Ishikawa (cell line): ENCODE data around the gene TGIF2.

Source experiments
- CEBPB ChIP-seq: IDR thresholded peaks from 2 replicates; pipeline ENCODE4 v1.6.1; 2012
- CREB1 ChIP-seq: IDR thresholded peaks from 2 replicates; pipeline ENCODE4 v1.6.1; 2012; ENCODE audit warnings: low read depth
- EGR1 ChIP-seq: IDR thresholded peaks from 2 replicates; pipeline ENCODE4 v1.6.1; 2012
- EP300 ChIP-seq: IDR thresholded peaks from 2 replicates; pipeline ENCODE4 v1.6.1; 2012; ENCODE audit warnings: borderline replicate concordance
- FOXM1 ChIP-seq: IDR thresholded peaks from 2 replicates; pipeline ENCODE4 v1.6.1; 2012; ENCODE audit warnings: low read depth, borderline replicate concordance
- MAX ChIP-seq: IDR thresholded peaks from 2 replicates; pipeline ENCODE4 v1.6.1; 2012
- NFIC ChIP-seq: IDR thresholded peaks from 2 replicates; pipeline ENCODE4 v1.6.1; 2012
- RAD21 ChIP-seq: IDR thresholded peaks from 2 replicates; pipeline ENCODE4 v1.6.1; 2012; ENCODE audit warnings: low read depth
- REST ChIP-seq: IDR thresholded peaks from 2 replicates; pipeline ENCODE4 v1.6.1; 2012; ENCODE audit warnings: low read depth, mild to moderate bottlenecking
- TAF1 ChIP-seq: IDR thresholded peaks from 2 replicates; pipeline ENCODE4 v1.6.1; 2012; ENCODE audit warnings: low read depth, mild to moderate bottlenecking
- TCF12 ChIP-seq: IDR thresholded peaks from 2 replicates; pipeline ENCODE4 v1.6.1; 2012; ENCODE audit warnings: low read depth
- TEAD4 ChIP-seq: IDR thresholded peaks from 2 replicates; pipeline ENCODE4 v1.6.1; 2012
- USF1 ChIP-seq: IDR thresholded peaks from 2 replicates; pipeline ENCODE4 v1.6.1; 2012
- YY1 ChIP-seq: IDR thresholded peaks from 2 replicates; pipeline ENCODE4 v1.6.1; 2012; ENCODE audit warnings: low read depth
- ZBTB7A ChIP-seq: IDR thresholded peaks from 2 replicates; pipeline ENCODE4 v1.6.1; 2012; ENCODE audit warnings: low read depth

Gene TGIF2

GRCh38 chr20:36573103-36573797, at the start of gene TGIF2:
Gene TGIF2, plus strand, starts transcription at chr20:36573597. Its CDS starts 5,178 bp downstream, at chr20:36578775.
- TF ChIP-seq TEAD4 (peak; percentile 91), EGR1 (no peak), MAX (peak; percentile 20), YY1 (no peak), TAF1 (peak; percentile 43; the same call in 1 of the 2 replicates), CREB1 (0 out of 2 replicates have a peak, but pooled peaks have one; percentile 30), TCF12 (peak; percentile 20; the same call in 1 of the 2 replicates)

- TF ChIP-seq CEBPB = no peak
Measured at GRCh38 chr20:36525620-36526365, 47.6 kb upstream of the TGIF2 start.

GRCh38 chr20:36526521-36527011, 46.8 kb upstream of the TGIF2 start:
- TF ChIP-seq USF1 (no peak), TEAD4 (no peak), ZBTB7A (no peak), TAF1 (no peak), NFIC (no peak), CEBPB (no peak), REST (no peak), TCF12 (no peak), CREB1 (no peak), FOXM1 (no peak), RAD21 (no peak)

GRCh38 chr20:36527331-36528125, 45.9 kb upstream of the TGIF2 start:
- no peak for TF ChIP-seq CREB1
- TF ChIP-seq MAX = no peak
- TF ChIP-seq TAF1 = no peak
- TF ChIP-seq FOXM1 = no peak
- TF ChIP-seq TCF12 = no peak
- no peak for TF ChIP-seq USF1
- no peak for TF ChIP-seq TEAD4
- TF ChIP-seq EGR1 = no peak
- TF ChIP-seq CEBPB = no peak

GRCh38 chr20:36528176-36528874, 45.1 kb upstream of the TGIF2 start:
- TF ChIP-seq EP300 (no peak), TCF12 (no peak), REST (no peak), MAX (no peak), YY1 (no peak), FOXM1 (no peak)
